SU-DHL-6 (cell line): ENCODE results near the gene RAB3C.

ENCODE experiments used
- EZH2phosphoT487 ChIP-seq: fragments of 200-600 bp; sonication (generic), shearing (Covaris generic); conservative IDR thresholded peaks from 2 replicates; pipeline ENCODE4 v1.6.1; 2018; ENCODE audit warnings: mild to moderate bottlenecking, antibody characterized with exemption, low read length, moderate library complexity, mixed read lengths
- TF ChIP-seq, protein P1 (sequence below): fragments of 200-600 bp; sonication (generic); IDR thresholded peaks from one replicate; pipeline ENCODE4 v1.5.1; 2017; ENCODE audit warnings: antibody characterized with exemption, mild to moderate bottlenecking, low read length, moderate library complexity; ENCODE audit not compliant: insufficient read depth, poor library complexity, severe bottlenecking

GRCh38 chr5:58763390-58763789, 180.5 kb downstream of the RAB3C start:
- TF ChIP-seq, protein P1, sequence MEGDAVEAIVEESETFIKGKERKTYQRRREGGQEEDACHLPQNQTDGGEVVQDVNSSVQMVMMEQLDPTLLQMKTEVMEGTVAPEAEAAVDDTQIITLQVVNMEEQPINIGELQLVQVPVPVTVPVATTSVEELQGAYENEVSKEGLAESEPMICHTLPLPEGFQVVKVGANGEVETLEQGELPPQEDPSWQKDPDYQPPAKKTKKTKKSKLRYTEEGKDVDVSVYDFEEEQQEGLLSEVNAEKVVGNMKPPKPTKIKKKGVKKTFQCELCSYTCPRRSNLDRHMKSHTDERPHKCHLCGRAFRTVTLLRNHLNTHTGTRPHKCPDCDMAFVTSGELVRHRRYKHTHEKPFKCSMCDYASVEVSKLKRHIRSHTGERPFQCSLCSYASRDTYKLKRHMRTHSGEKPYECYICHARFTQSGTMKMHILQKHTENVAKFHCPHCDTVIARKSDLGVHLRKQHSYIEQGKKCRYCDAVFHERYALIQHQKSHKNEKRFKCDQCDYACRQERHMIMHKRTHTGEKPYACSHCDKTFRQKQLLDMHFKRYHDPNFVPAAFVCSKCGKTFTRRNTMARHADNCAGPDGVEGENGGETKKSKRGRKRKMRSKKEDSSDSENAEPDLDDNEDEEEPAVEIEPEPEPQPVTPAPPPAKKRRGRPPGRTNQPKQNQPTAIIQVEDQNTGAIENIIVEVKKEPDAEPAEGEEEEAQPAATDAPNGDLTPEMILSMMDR: no peak
- TF ChIP-seq EZH2phosphoT487: no peak
